ENCODE results near the gene N4BP2L2. TPM values are rescaled to one million over a fixed set of nuclear protein-coding genes. Genes with fewer than 3 reads are reported as not detected.
"Not testable (repeated sequence)": the region's sequence is repeated elsewhere in the genome, so short reads cannot be mapped to it uniquely, and the experiment has no call there.

Gene N4BP2L2
- total RNA-seq, 2 experiments from 2014 or later = 57.5 to 76.3 TPM

GRCh38 chr13:32560842-32561241 is 22.2 kb upstream of the N4BP2L2 start:
- CTCF ChIA-PET (ENCODE audit: unreplicated experiment); H2AFZ ChIP-seq (ENCODE audit: low read length); H3K4me1 ChIP-seq (ENCODE audit: insufficient read depth, low read length, poor library complexity, severe bottlenecking); H3K4me3 ChIP-seq (ENCODE audit: low read depth, low read length, poor library complexity, severe bottlenecking); BruUV-seq (replicated peaks); H3K27ac ChIP-seq (ENCODE audit: low read depth, low read length, poor library complexity, severe bottlenecking); H3K9me2 ChIP-seq (ENCODE audit: insufficient read depth, low read length); H3K79me2 ChIP-seq (ENCODE audit: insufficient read depth, low read depth, low read length); H4K20me1 ChIP-seq (ENCODE audit: insufficient read depth, low read length); H3K4me2 ChIP-seq (ENCODE audit: low read length); H3K36me3 ChIP-seq (ENCODE audit: insufficient read depth, low read length); DNase-seq (ENCODE audit: low spot score); intact Hi-C loops (cut with micrococcal nuclease; ENCODE audit: unreplicated experiment): not testable (repeated sequence)
- POLR2A ChIA-PET = interaction anchor here (0.8 kb wide), 1 partner anchor 404 kb away, joined by 5 read pairs; no protein-coding TSS in a partner anchor
- peaks cover 14% of the 10 kb centered on the region; the same call in 1 of the 2 replicates for H3K9me3 ChIP-seq (ENCODE audit: low read length)

- Histone ChIP-seq H3K79me2 (ENCODE audit: insufficient read depth, low read depth, low read length) (no peaks in the 10 kb centered on the region), H3K4me2 (ENCODE audit: low read length) (no peak overlapping the region), H3K4me1 (ENCODE audit: insufficient read depth, low read length, poor library complexity, severe bottlenecking) (no peaks in the 10 kb centered on the region), H3K9me3 (ENCODE audit: low read length) (peaks cover 3% of the 10 kb centered on the region; the same call in 1 of the 2 replicates), H3K36me3 (ENCODE audit: insufficient read depth, low read length) (no peaks in the 10 kb centered on the region), H3K4me3 (ENCODE audit: low read depth, low read length, poor library complexity, severe bottlenecking) (no peak overlapping the region), H2AFZ (ENCODE audit: low read length) (no peak overlapping the region), H4K20me1 (ENCODE audit: insufficient read depth, low read length) (no peaks in the 10 kb centered on the region), H3K27ac (ENCODE audit: low read depth, low read length, poor library complexity, severe bottlenecking) (no peak overlapping the region), H3K9me2 (ENCODE audit: insufficient read depth, low read length) (no peaks in the 10 kb centered on the region)
- TF ChIP-seq EZH2phosphoT487 (IDR thresholded peaks at IDR 0.05; ENCODE audit: borderline replicate concordance, low read depth, low read length) = no peak
- TF ChIP-seq, protein P1, sequence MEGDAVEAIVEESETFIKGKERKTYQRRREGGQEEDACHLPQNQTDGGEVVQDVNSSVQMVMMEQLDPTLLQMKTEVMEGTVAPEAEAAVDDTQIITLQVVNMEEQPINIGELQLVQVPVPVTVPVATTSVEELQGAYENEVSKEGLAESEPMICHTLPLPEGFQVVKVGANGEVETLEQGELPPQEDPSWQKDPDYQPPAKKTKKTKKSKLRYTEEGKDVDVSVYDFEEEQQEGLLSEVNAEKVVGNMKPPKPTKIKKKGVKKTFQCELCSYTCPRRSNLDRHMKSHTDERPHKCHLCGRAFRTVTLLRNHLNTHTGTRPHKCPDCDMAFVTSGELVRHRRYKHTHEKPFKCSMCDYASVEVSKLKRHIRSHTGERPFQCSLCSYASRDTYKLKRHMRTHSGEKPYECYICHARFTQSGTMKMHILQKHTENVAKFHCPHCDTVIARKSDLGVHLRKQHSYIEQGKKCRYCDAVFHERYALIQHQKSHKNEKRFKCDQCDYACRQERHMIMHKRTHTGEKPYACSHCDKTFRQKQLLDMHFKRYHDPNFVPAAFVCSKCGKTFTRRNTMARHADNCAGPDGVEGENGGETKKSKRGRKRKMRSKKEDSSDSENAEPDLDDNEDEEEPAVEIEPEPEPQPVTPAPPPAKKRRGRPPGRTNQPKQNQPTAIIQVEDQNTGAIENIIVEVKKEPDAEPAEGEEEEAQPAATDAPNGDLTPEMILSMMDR (conservative IDR thresholded peaks at IDR 0.05; ENCODE audit: low read length) = no peak
- BruUV-seq (replicated peaks) = no TSS peak
- DNase-seq (ENCODE audit: low spot score) = no peak
- intact Hi-C loops (cut with micrococcal nuclease; ENCODE audit: unreplicated experiment) = no loop called here
- ChIA-PET POLR2A (interaction anchor here (0.9 kb wide), 1 partner anchor 13 kb away, joined by 3 read pairs; no protein-coding TSS in a partner anchor), CTCF (ENCODE audit: unreplicated experiment) (no interaction called here)
Measured at GRCh38 chr13:32555613-32556012, 17.0 kb upstream of the N4BP2L2 start.

DNA sequence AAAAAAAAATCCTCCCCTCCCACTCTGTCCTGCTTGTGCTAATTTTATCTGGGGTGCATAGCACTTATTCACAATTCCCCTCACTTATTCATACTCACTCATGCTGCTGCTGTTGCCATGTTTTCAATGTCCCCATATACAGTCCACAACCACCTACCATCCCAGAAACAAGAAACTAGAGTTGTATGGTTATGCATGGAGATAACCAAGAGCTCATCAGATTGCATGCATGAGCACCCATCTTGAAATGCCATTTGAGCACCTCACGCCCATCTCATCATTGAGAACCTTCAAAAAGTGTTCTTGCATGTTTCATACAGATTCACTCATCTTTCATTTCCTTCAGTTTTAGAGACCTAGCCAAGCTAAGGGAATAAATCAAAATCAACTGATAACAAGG is 15.1 kb upstream of the N4BP2L2 start:
- Histone ChIP-seq H3K27ac (ENCODE audit: low read depth, low read length, poor library complexity, severe bottlenecking) (no peak overlapping the region), H3K9me3 (ENCODE audit: low read length) (no peaks in the 10 kb centered on the region), H3K36me3 (ENCODE audit: insufficient read depth, low read length) (no peaks in the 10 kb centered on the region), H3K4me2 (ENCODE audit: low read length) (no peak overlapping the region), H3K79me2 (ENCODE audit: insufficient read depth, low read depth, low read length) (no peaks in the 10 kb centered on the region), H4K20me1 (ENCODE audit: insufficient read depth, low read length) (no peaks in the 10 kb centered on the region), H3K4me3 (ENCODE audit: low read depth, low read length, poor library complexity, severe bottlenecking) (no peak overlapping the region), H3K9me2 (ENCODE audit: insufficient read depth, low read length) (no peaks in the 10 kb centered on the region), H3K4me1 (ENCODE audit: insufficient read depth, low read length, poor library complexity, severe bottlenecking) (no peaks in the 10 kb centered on the region), H2AFZ (ENCODE audit: low read length) (no peak overlapping the region)
- no TSS peak for BruUV-seq (replicated peaks)
- DNase-seq (ENCODE audit: low spot score) = no peak
- ChIA-PET CTCF (ENCODE audit: unreplicated experiment) (no interaction called here), POLR2A (interaction anchor here (0.7 kb wide), 1 partner anchor 120 kb away, joined by 3 read pairs; no protein-coding TSS in a partner anchor)
- intact Hi-C loops (cut with micrococcal nuclease; ENCODE audit: unreplicated experiment) = no loop called here
- TF ChIP-seq EZH2phosphoT487 (IDR thresholded peaks at IDR 0.05; ENCODE audit: borderline replicate concordance, low read depth, low read length) = no peak
- TF ChIP-seq, protein P1 (conservative IDR thresholded peaks at IDR 0.05; ENCODE audit: low read length) = no peak

All from OCI-LY7 (cell line).